HS-27A (cell line): ENCODE results near the gene RARA.

Source experiments
- DNase-seq: peaks from one replicate; pipeline ENCODE4 v3.0.0-alpha.2; 2012; ENCODE audit warnings: low read depth, missing footprints

Gene RARA

GRCh38 chr17:40309031-40309948 is at the start of gene RARA:
Gene RARA, plus strand, starts transcription at chr17:40309180. Its CDS starts 22,039 bp downstream, at chr17:40331219.
- DNase-seq, result no peak

- no peak for DNase-seq
Observed at GRCh38 chr17:40259505-40259904, 49.5 kb upstream of the RARA start.

GRCh38 chr17:40260528-40260927 is 48.5 kb upstream of the RARA start:
- DNase-seq, result no peak

GRCh38 chr17:40264458-40265185 is 44.4 kb upstream of the RARA start:
- DNase-seq, result no peak

GRCh38 chr17:40265337-40265736 is 43.6 kb upstream of the RARA start:
- DNase-seq, result no peak

- DNase-seq, result no peak
Observed at GRCh38 chr17:40266882-40267281, 42.1 kb upstream of the RARA start.

- DNase-seq, result no peak
Observed at GRCh38 chr17:40268141-40268712, 40.8 kb upstream of the RARA start.

GRCh38 chr17:40278414-40278813 is 30.6 kb upstream of the RARA start:
- no peak for DNase-seq

GRCh38 chr17:40279402-40279801 is 29.6 kb upstream of the RARA start:
- DNase-seq, result no peak

- DNase-seq, result no peak
Observed at GRCh38 chr17:40281663-40282062, 27.3 kb upstream of the RARA start.

GRCh38 chr17:40283662-40284061 is 25.3 kb upstream of the RARA start:
- peak; percentile 57 for DNase-seq

- DNase-seq, result peak; percentile 50
Observed at GRCh38 chr17:40284085-40284713, 24.8 kb upstream of the RARA start.

GRCh38 chr17:40286473-40286872 is 22.5 kb upstream of the RARA start:
- DNase-seq, result no peak

- DNase-seq, result no peak
Observed at GRCh38 chr17:40287159-40287493, 21.9 kb upstream of the RARA start.

GRCh38 chr17:40287494-40288369 is 21.2 kb upstream of the RARA start, which contains the start of gene CDC6:
Gene CDC6, plus strand, starts transcription at chr17:40287879. Its CDS starts 1,542 bp downstream, at chr17:40289421.
- peak; percentile 86 for DNase-seq

GRCh38 chr17:40290629-40291280 is 18.2 kb upstream of the RARA start:
- peak; percentile 38 for DNase-seq

GRCh38 chr17:40291281-40291664 is 17.7 kb upstream of the RARA start:
- DNase-seq, result no peak

- DNase-seq, result no peak
Observed at GRCh38 chr17:40293363-40293762, 15.6 kb upstream of the RARA start.

GRCh38 chr17:40295488-40296436 is 13.2 kb upstream of the RARA start:
- no peak for DNase-seq

- no peak for DNase-seq
Observed at GRCh38 chr17:40297511-40297910, 11.5 kb upstream of the RARA start.
